Stimulated activated CD8-positive, alpha-beta memory T cell treated with anti-CD3 and anti-CD28 coated beads, Interleukin-15, amount 100 ng/mL, for 48 hours (primary cell): Measurements from ENCODE around the gene CYB5R2.
A peak's percentile ranks its signal among the peaks of the same experiment; 100 is the strongest.
"Not testable (repeated sequence)": the region's sequence is repeated elsewhere in the genome, so short reads cannot be mapped to it uniquely, and the experiment has no call there.

Source experiments
- DNase-seq, 2 donors: peaks; one replicate each; pipeline ENCODE4 v3.0.0-alpha.2; 2020; ENCODE audit warnings: low read depth in 2 of 2

Gene CYB5R2

DNA sequence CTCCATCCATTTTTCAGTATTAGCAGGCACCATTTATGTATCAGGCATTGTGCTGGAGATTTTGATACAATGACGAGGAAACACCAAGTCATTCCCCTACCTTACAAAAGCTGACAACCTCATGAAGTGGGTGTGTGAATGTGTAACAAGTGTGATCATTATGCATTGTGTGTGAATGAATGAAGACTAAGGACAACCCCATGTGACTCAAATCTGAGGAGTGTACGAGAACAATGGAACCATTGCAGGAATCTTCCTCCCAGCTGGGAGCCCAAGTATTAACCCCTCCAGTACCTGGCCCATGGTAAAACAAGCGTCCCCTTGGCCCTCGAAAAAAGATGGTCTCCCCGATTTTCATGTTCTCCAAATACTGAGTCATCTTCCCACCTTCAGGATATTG, 4.4 kb downstream of the CYB5R2 start:
- no peak for DNase-seq

- DNase-seq: no peak
Measured at GRCh38 chr11:7668464-7668863, 4.8 kb downstream of the CYB5R2 start.

GRCh38 chr11:7667460-7667859, 5.8 kb downstream of the CYB5R2 start:
- DNase-seq: no peak

DNA sequence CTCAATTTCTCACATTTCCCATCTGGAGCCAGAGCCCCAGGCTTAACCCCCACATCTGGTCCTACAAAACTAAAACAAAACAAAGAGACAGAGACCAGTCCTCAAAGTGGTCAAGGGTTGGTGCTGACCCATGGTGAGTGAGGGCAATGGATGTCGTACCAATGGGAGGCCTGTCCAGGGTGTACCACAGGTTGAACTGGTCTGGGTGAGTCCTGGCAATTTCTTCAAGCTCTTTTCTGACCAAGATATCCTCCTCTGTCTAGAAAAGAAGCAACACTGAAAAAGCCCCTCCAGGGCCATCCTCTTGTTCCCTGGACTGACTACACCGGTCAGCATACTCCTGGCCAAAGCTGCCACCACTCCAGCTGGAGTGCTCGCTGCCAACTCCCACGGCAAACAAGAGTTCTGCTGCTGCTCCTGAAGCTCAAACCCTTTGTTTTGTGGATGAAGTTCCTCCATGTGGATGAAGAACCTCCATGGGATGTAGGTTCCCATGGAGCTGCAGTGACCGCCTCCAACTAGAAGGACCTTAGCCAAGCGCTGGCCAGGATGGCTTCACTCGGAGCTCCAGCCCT, 6.9 kb downstream of the CYB5R2 start:
- DNase-seq: no peak

DNA sequence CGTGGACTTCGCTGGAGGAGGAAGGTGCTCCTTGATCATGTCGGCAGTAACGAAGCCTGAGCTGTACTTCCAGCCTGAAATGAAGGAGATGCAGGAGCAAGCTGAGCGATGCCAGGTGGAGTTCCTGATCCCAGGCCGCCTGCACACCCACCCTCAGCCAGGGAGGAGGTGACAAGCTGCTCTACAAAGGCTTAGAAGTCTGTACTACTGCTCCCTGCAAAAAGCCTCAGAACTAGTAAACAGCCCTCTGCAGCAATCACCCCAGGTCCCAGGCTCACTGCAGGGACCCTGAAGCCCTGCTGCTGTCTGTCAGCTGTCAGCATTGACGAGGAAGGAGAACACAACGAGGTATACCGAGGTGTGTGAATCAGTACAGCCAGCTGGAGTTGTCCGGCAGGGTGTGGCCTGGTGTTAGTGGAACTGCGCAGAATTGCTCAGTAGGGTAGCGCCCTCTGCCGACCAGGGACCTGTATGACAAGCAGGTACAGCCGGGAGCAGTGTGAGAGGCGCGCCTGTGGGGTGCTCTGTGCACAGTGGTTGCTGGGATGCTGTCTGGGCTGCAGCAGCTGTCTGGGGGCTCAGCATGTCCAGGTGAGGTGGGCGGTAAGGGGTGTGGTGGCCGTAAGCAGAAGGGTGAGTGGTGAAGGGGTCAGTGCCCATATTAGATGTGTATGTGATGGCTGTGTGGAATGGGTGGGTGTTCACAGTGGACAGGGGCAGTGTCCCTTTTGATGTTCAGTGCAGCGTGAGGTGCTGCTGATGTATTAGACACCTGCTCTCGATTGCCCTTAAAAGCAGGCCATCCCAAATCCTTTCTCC, 7.6 kb downstream of the CYB5R2 start:
- DNase-seq: peak; percentile 42 to 61

DNA sequence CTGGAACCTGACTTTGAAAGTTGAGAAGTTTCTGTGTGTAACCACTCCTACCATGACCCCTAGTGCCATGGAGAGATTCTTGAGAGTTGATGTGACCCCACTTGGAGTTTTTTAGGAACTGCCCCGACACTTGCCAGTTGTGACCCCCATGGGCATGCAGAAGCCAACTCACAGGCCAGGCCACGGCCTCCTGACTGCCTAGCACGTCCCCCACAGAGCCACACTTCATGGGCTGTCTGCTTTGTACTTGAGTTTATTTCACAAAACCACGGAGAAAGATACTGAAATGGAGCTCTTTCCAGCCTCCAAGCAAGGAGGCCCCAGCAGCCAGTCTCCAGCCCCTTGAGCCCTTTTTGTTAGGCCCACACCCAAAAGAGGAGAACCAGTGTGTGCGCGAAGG, 8.4 kb downstream of the CYB5R2 start:
- DNase-seq: no peak

GRCh38 chr11:7663531-7663930, 9.8 kb downstream of the CYB5R2 start:
- DNase-seq: not testable (repeated sequence)

DNA sequence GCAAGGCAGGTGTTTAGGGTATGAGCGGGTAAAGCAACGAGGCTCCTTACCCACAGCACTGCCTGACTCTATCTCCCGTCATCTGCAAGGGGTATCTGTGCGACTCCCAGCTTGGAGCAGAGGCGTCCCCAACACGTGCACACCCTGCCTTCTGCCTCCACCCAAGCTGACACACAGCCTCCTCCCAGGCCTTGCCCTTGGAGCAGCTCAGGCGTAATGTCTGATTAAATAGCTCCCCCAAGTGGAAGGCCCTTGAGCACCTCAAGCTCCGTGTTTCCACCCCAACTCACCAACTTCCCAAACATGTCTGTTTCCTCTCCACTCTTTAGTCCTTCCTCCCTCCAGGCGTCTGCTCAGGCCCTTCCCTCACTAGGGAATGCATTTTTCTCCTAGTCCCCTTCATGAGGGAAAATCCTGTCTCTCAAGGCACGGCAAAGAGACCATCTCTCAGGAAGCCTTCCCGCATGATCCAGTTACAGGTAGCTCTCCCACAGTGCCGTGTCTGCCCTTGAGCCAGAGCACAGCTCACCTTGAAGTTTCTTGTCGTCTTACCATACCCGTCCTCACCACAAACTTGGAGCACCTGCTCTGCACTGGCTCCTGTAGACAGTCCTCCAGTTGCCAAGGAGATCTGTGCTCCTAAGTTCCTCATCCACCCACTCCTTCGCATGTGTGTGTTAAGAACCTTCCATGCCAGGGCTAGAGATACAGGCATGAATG, 15.8 kb downstream of the CYB5R2 start:
- DNase-seq: no peak

DNA sequence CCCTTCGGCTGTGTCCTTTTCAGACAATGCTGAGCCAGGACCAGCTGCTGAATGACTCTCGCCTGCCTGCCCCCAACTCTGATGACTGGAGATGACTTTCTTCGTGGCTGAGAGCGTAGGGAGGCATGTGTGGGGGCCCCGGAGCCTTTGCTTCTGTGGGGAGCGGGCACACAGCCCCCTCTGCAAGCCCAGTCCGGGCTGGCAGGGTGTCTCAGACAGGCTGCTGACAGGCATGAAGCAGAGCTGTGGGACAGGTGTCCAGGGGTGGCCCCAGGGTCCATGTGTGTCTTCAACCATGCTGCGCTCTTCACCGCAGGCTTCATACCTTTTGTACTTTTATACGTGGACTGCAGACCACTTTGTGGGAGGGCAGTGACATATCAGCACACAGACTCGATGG, 16.6 kb downstream of the CYB5R2 start:
- no peak for DNase-seq

DNA sequence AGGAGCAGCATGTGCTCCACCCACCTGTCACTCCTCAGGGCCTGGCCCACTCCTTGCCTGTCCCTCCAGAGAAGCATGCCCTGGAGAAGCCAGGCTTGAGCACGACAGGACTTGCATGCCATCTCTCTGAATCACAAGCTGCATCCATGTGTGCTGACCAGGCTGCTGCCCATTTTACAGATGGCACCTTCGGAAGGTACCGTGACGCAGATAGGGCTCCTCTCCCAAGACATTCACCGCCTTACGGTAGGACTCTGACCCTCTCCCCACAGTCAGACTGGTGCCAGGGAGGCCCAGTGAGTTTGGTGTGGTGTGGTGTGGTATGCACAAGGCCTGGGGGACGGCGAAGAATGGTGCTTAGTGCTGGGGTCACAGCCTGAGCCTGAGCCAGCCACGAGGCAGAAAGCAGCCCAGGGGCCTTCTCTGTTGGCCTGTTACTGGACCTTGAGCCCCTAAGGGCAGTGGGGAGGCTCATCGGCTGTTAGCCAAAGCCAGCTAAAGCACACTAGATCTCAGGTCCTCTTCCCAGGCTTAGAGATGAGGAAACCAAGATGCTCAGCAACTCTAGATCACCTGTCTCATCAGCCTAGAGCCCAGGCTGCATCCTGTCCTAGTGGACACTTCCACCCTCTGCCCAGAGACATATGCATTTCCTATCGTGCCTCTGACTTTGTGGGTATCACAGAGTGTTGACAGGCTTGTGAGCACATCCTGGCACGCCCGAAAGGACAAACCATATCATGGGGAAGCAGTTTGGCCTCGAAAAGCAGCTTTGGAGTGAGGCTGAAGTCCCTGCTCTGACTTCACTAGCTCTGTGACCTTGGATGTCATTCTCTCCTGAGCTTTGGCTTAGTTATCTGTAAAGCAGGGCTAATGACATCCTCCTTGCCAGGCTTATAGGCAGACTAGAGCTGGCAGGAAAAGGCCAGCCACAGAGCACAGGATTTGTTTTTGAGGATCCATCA, 17.8 kb downstream of the CYB5R2 start:
- no peak for DNase-seq

GRCh38 chr11:7654195-7654705, 19.1 kb downstream of the CYB5R2 start:
- DNase-seq: no peak

- DNase-seq: no peak
Measured at GRCh38 chr11:7651700-7652099, 21.6 kb downstream of the CYB5R2 start.

DNA sequence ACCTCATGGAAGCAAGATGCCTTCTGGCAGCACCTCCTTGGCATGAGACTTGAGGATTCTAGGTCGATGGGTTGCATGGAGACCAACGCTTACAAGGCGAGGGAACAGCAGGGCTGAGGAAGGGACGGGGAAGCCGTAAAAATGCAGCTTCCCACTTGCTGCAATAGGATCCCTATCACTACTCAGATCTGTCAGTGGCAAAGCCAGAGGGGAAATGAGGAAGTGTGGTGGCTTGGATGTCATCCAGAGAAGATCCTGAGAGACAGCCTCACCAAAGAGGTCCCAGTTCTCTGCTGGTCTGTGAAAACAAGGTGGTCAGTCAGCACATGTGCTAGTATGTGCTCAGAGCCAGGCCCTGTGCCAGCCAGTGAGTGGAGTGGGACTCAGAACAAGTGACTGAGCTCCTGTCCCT, 22.2 kb downstream of the CYB5R2 start:
- no peak for DNase-seq

- DNase-seq: no peak
Measured at GRCh38 chr11:7648264-7648663, 25.0 kb downstream of the CYB5R2 start.

DNA sequence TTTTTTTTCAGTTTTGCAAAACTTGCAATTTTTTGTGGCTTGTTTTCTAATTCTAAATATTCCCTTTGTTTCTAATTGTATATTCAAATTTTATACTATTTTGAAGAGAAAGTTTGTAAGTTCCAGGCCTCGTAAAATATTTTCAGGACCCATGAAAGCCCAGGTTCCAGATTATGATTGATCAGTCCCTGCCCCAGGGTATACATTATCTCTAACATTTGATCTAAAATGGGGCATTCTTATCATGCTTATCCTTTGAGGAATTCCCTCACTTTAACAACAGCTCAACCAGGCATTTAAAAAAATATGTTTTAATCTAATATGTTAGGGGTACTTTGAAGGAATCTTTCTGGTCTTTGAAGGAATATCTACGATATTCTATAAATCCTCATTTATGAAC, 26.4 kb downstream of the CYB5R2 start:
- DNase-seq: no peak

- no peak for DNase-seq
Measured at GRCh38 chr11:7645206-7645605, 28.1 kb downstream of the CYB5R2 start.

DNA sequence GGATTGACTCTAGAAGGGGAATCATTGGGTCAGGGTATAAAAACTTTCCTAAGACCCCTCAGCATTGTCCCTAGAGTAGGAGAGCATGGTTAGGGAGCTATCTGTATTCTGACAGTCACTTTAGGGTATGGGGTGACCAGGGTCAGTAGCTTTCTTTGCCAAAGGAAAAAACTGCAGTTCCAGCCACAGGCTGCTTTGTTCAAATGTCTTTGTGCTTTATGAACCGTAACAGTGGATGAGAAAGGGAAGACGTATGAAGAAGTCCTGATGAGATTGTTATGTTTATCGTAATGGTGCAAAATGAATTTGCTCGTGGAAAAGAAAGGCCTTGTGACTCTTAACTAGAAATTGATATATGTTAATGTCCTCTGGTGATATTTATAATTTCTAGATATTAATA, 30.0 kb downstream of the CYB5R2 start:
- no peak for DNase-seq

DNA sequence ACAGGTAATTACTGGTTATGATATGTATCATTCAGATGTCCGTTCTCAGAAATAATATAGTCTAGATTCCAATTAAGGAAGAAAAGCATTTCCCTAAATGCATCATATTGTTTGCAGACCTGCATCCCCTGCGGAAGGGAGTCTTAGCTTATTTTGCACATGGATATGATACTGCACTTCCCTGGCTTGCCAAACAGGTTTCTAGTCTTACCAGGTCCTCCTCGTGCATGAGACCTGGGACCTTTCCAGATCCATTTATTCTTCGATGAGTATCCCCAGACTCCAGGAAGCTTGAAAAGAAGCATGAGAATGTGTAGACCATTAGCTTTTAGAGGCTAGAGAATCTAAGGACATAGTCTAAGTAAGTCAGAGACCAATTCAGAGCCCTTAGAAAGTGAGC, 30.6 kb downstream of the CYB5R2 start:
- DNase-seq: no peak

GRCh38 chr11:7640816-7641215, 32.5 kb downstream of the CYB5R2 start:
- no peak for DNase-seq

DNA sequence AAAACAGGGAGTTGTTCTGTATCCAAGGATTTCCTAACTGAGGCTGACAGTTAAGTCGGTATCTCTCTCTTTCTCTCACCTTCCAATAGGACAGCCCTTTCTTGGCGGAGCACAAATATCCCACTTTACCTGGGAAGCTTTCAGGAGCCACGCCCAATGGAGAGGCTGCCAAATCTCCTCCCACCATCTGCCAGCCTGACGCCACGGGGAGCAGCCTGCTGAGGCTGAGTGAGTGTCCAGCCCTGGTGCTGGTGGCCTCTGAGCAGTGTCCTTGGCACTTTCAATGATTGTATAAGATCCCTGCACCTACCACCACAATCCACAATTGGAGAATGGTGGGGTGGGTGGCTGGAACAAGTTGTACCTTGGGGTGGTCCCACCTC, 33.7 kb downstream of the CYB5R2 start:
- DNase-seq: no peak
